Measurements from ENCODE around the gene IL1RAPL1.
A peak's percentile ranks its signal among the peaks of the same experiment; 100 is the strongest.

IL1RAPL1 gene

DNA sequence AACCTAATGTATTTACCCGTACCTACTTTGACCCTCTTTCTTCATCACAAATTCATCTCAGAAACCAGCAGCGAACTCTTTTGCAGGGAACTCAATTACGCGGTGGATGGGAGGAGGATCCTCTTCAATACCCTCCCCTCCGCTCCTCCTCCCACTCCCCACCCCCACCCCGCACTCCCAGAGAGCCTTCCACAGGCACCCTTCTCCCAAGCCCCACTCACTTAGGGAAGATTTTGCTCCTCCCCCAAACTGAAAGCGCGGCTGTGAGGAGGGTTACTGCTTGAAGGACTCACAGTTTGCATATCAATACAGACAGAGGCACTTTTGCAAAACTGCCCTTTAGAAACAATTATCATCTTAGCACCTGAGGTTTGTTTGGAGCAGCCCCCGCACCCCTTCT, 960 bp upstream of the IL1RAPL1 start:
- Histone ChIP-seq H3K4me3 (ENCODE audit: low read depth, low read length) (peak overlapping the region; percentile 73), H3K36me3 (ENCODE audit: control insufficient read depth, insufficient read depth, low read length) (no peaks in the 10 kb centered on the region), H3K9me3 (ENCODE audit: control insufficient read depth, insufficient read depth, low read length) (no peaks in the 10 kb centered on the region), H3K9ac (ENCODE audit: low read depth, low read length) (no peak overlapping the region), H3K4me1 (ENCODE audit: control insufficient read depth, insufficient read depth, low read length) (peaks cover 18% of the 10 kb centered on the region), H3K27me3 (ENCODE audit: control insufficient read depth, insufficient read depth, low read length) (peaks cover 23% of the 10 kb centered on the region)

DNA sequence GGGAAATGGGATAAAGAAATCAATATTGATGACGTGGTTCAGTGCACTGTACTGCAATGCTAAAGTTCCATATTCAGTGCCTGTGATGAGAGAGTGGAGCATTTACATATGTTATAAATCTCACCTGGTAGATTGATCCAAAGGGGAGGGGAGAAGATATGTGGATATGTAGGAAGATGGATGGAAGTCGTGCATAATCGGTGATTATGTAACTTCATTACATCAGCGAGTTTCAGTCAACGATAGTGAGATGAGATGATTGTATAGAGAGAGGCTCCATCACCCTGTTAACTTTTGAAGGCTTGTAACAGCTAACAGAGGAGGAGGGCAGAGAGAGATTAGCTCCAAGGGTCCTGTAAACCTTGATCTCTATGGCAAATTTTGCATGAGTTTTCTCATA, 1.8 kb downstream of the IL1RAPL1 start:
- Histone ChIP-seq H3K36me3 (ENCODE audit: control insufficient read depth, insufficient read depth, low read length) (no peaks in the 10 kb centered on the region), H3K9me3 (ENCODE audit: control insufficient read depth, insufficient read depth, low read length) (no peaks in the 10 kb centered on the region), H3K9ac (ENCODE audit: low read depth, low read length) (no peak overlapping the region), H3K27me3 (ENCODE audit: control insufficient read depth, insufficient read depth, low read length) (peaks cover 23% of the 10 kb centered on the region), H3K4me3 (ENCODE audit: low read depth, low read length) (peak overlapping the region; percentile 73), H3K4me1 (ENCODE audit: control insufficient read depth, insufficient read depth, low read length) (peaks cover 18% of the 10 kb centered on the region)

DNA sequence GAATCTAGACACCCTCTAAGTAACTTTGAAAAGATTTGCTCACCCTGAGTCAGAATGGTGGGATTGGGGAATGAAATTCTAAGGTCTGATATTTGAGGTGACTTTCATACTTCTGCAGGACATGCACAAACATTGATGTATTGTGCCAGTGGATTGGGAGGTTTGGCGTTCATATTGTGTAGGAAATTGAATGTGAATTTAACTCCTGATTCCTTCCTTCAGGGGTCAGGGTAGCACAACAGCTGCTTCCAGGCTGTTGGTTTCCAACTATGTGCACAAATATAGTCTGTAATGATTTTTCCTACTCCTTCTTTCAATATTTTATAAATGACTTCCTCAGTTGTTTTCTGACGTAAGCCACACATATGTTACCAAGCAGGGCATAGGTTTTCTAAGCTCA, 3.1 kb downstream of the IL1RAPL1 start:
- Histone ChIP-seq H3K36me3 (ENCODE audit: control insufficient read depth, insufficient read depth, low read length) (no peaks in the 10 kb centered on the region), H3K4me1 (ENCODE audit: control insufficient read depth, insufficient read depth, low read length) (peaks cover 5% of the 10 kb centered on the region), H3K9me3 (ENCODE audit: control insufficient read depth, insufficient read depth, low read length) (no peaks in the 10 kb centered on the region), H3K4me3 (ENCODE audit: low read depth, low read length) (no peak overlapping the region), H3K9ac (ENCODE audit: low read depth, low read length) (no peak overlapping the region), H3K27me3 (ENCODE audit: control insufficient read depth, insufficient read depth, low read length) (peaks cover 17% of the 10 kb centered on the region)

DNA sequence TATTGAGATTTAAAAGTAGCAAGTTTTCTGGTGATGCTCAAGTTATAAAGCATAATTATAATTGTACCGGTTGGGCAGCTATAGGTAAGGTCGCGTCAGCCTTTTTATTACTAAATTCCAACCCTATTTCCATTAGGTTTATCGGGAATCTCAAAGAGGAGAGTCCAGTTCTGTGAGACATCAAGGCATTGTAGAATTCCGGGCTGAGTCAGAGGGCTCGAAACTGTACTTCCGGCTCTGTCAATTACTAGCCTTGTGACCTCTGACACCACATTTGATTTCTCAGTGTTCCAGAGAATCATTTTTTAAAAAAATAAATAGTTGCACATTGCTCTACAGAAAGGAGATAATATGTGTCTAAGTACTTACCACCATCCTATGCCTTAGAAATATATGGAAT, 4.3 kb downstream of the IL1RAPL1 start:
- Histone ChIP-seq H3K27me3 (ENCODE audit: control insufficient read depth, insufficient read depth, low read length) (peaks cover 17% of the 10 kb centered on the region), H3K9me3 (ENCODE audit: control insufficient read depth, insufficient read depth, low read length) (no peaks in the 10 kb centered on the region), H3K9ac (ENCODE audit: low read depth, low read length) (no peak overlapping the region), H3K4me3 (ENCODE audit: low read depth, low read length) (no peak overlapping the region), H3K4me1 (ENCODE audit: control insufficient read depth, insufficient read depth, low read length) (peaks cover 7% of the 10 kb centered on the region), H3K36me3 (ENCODE audit: control insufficient read depth, insufficient read depth, low read length) (no peaks in the 10 kb centered on the region)

DNA sequence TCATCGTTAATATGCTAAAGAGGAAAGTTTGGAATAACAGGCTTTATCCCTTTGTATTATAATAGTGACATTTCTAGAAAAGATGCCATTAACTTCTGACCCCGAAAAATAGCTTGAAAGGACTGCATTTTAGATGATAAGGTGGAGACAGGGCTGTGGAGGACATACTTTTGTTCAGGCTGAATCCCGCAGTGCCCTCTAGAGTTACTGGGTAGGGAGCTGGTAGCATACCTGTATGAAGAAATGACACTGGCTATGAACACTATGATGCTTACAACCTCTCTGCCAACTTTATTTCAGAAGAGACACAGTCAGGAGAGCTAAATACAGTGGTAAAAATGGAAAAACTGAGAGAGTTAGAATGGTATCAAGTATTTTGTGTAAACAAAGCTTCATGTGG, 8.1 kb downstream of the IL1RAPL1 start:
- Histone ChIP-seq H3K36me3 (ENCODE audit: control insufficient read depth, insufficient read depth, low read length) (no peaks in the 10 kb centered on the region), H3K9me3 (ENCODE audit: control insufficient read depth, insufficient read depth, low read length) (no peaks in the 10 kb centered on the region), H3K27me3 (ENCODE audit: control insufficient read depth, insufficient read depth, low read length) (peaks cover 1% of the 10 kb centered on the region), H3K4me1 (ENCODE audit: control insufficient read depth, insufficient read depth, low read length) (peaks cover 4% of the 10 kb centered on the region), H3K4me3 (ENCODE audit: low read depth, low read length) (no peak overlapping the region), H3K9ac (ENCODE audit: low read depth, low read length) (no peak overlapping the region)

DNA sequence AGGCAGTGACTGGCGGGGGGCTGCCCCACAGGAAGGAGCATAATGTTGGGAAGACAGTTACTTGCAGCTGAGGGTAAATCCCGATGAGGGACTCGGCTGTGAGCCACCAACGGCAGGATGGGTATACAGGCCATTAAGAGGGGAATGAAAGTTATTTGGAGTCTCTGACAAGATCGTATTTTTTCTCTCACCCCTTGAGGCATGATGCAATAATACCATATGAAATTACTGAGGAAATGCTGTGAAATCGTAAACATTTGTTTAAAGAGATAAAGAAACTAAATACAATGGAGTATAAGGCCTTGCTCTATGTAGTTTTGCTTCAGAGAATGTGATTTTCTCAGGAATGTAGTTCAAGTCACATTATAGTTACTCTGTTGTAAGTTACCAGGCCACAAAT, 12.7 kb downstream of the IL1RAPL1 start:
- Histone ChIP-seq H3K9ac (ENCODE audit: low read depth, low read length) (no peak overlapping the region), H3K9me3 (ENCODE audit: control insufficient read depth, insufficient read depth, low read length) (no peaks in the 10 kb centered on the region), H3K4me1 (ENCODE audit: control insufficient read depth, insufficient read depth, low read length) (peaks cover 4% of the 10 kb centered on the region), H3K36me3 (ENCODE audit: control insufficient read depth, insufficient read depth, low read length) (no peaks in the 10 kb centered on the region), H3K4me3 (ENCODE audit: low read depth, low read length) (no peak overlapping the region), H3K27me3 (ENCODE audit: control insufficient read depth, insufficient read depth, low read length) (no peaks in the 10 kb centered on the region)

DNA sequence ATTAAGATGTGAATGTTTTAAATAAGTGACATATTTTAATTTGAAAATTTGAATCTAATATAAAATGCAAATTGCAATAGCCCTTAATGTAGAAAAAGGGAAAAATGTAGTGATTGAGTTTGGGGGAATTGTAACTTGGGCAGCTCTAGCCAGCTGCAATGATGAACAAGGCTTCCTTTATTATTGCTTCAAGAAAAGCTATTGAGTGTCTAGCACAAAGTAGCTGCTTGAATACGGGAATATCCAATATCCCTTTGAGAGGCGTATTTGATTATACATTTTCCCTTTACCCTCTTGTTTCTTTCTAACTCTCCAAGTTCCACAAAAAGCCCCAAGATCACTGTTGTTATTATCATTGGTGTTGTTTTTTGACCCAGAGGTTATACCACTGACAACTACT, 21.8 kb downstream of the IL1RAPL1 start:
- no peaks in the 10 kb centered on the region for H3K36me3 ChIP-seq (ENCODE audit: control insufficient read depth, insufficient read depth, low read length)
- H3K9me3 ChIP-seq (ENCODE audit: control insufficient read depth, insufficient read depth, low read length), result no peaks in the 10 kb centered on the region
- H3K9ac ChIP-seq (ENCODE audit: low read depth, low read length), result no peak overlapping the region
- H3K27me3 ChIP-seq (ENCODE audit: control insufficient read depth, insufficient read depth, low read length), result no peaks in the 10 kb centered on the region
- H3K4me3 ChIP-seq (ENCODE audit: low read depth, low read length), result no peak overlapping the region
- H3K4me1 ChIP-seq (ENCODE audit: control insufficient read depth, insufficient read depth, low read length), result no peaks in the 10 kb centered on the region

DNA sequence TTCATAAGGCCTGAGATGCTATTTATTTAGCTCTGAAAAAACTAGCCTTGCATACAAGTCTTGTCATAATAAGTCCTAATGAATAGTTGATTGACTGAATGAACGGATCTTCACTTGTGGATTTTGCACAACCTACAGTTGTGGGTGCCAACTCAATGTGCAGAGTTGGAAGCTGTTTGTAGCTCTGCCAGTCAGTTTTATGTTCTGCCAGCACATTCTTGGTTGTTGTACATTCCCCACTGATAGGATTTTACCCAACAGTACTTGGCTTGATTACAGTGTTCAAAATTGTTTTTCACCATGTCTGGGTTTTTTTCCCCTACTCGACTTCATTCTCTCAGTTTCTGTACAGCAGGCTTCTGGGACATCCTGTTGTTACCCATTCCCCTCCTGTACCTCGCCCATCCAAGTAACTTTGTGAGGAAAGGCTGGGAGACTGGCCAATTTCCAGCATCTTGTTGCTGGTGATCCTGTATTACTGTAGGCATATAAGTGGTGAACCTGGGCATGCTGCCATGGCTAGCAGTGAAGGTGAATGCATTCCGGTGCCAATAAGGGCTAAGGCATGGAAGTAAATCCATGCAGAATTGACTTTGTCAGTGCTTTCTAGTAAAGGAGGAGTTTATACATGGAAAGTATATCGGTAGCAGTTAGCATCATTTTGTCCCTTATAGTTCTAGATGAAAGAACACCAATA, 22.8 kb downstream of the IL1RAPL1 start:
- H3K27me3 ChIP-seq (ENCODE audit: control insufficient read depth, insufficient read depth, low read length), result no peaks in the 10 kb centered on the region
- H3K9me3 ChIP-seq (ENCODE audit: control insufficient read depth, insufficient read depth, low read length), result no peaks in the 10 kb centered on the region
- no peak overlapping the region for H3K4me3 ChIP-seq (ENCODE audit: low read depth, low read length)
- H3K9ac ChIP-seq (ENCODE audit: low read depth, low read length), result no peak overlapping the region
- no peaks in the 10 kb centered on the region for H3K36me3 ChIP-seq (ENCODE audit: control insufficient read depth, insufficient read depth, low read length)
- H3K4me1 ChIP-seq (ENCODE audit: control insufficient read depth, insufficient read depth, low read length), result no peaks in the 10 kb centered on the region

DNA sequence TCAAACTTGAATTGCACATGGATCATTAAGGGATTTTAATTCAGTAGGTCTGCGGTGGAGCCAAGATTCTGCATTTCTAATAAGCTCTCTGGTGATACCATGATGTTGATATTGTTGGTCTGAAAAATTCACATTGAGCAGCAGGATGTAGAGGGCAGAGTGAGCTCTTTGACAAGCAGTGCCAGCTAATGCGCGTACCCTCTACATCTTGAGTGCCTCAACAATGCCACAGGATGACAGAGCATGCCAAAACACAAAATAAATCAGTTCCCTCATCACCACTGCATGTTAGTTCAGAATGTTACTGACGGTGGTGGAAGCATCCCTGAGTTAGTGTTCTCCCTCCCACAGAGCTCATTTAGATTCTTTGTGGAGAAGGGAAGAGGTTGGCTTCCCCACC, 23.5 kb downstream of the IL1RAPL1 start:
- Histone ChIP-seq H3K4me3 (ENCODE audit: low read depth, low read length) (no peak overlapping the region), H3K9ac (ENCODE audit: low read depth, low read length) (no peak overlapping the region), H3K36me3 (ENCODE audit: control insufficient read depth, insufficient read depth, low read length) (no peaks in the 10 kb centered on the region), H3K9me3 (ENCODE audit: control insufficient read depth, insufficient read depth, low read length) (no peaks in the 10 kb centered on the region), H3K4me1 (ENCODE audit: control insufficient read depth, insufficient read depth, low read length) (no peaks in the 10 kb centered on the region), H3K27me3 (ENCODE audit: control insufficient read depth, insufficient read depth, low read length) (no peaks in the 10 kb centered on the region)

DNA sequence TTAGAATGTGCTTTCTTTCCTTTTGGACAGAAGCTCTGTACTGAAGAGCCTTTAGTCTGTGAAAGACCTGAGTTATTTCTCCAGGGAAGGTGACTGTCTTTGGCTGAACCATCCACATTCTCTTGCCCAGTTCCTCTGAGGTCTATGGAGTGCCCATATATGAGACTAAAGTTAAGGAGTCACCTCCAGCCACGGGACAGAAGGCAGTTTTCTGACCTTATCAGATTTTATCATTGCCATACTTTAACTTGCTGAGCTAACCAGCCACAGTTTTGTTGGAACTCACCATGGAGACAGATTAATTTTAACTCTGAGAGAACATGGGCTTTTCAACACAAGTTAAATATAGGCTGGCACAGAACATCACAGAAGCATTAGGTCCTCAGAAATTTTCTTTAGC, 26.3 kb downstream of the IL1RAPL1 start:
- Histone ChIP-seq H3K36me3 (ENCODE audit: control insufficient read depth, insufficient read depth, low read length) (no peaks in the 10 kb centered on the region), H3K9me3 (ENCODE audit: control insufficient read depth, insufficient read depth, low read length) (no peaks in the 10 kb centered on the region), H3K9ac (ENCODE audit: low read depth, low read length) (no peak overlapping the region), H3K4me3 (ENCODE audit: low read depth, low read length) (no peak overlapping the region), H3K4me1 (ENCODE audit: control insufficient read depth, insufficient read depth, low read length) (no peaks in the 10 kb centered on the region), H3K27me3 (ENCODE audit: control insufficient read depth, insufficient read depth, low read length) (no peaks in the 10 kb centered on the region)

DNA sequence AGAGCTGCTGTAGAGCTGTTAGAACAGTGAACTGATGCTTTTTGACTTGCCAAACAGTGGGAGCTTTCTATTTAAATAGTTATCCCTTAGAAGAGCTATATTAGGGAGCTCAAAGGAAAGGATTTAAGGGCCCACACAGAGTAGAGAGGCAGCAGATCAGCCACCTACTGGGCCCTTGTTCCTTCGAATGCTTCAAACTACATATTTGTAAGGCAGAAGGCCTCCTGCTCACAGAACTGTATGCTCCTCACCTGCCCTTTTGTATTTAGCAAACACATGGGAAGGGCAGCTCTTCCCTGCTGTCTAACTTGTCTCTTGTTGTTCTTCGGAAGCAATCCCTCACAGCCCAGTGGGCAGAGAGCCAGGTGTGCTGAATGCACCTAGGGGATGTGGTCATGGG, 38.0 kb downstream of the IL1RAPL1 start:
- Histone ChIP-seq H3K36me3 (ENCODE audit: control insufficient read depth, insufficient read depth, low read length) (no peaks in the 10 kb centered on the region), H3K27me3 (ENCODE audit: control insufficient read depth, insufficient read depth, low read length) (peaks cover 89% of the 10 kb centered on the region), H3K4me1 (ENCODE audit: control insufficient read depth, insufficient read depth, low read length) (peaks cover 9% of the 10 kb centered on the region), H3K9me3 (ENCODE audit: control insufficient read depth, insufficient read depth, low read length) (no peaks in the 10 kb centered on the region), H3K9ac (ENCODE audit: low read depth, low read length) (no peak overlapping the region), H3K4me3 (ENCODE audit: low read depth, low read length) (no peak overlapping the region)

DNA sequence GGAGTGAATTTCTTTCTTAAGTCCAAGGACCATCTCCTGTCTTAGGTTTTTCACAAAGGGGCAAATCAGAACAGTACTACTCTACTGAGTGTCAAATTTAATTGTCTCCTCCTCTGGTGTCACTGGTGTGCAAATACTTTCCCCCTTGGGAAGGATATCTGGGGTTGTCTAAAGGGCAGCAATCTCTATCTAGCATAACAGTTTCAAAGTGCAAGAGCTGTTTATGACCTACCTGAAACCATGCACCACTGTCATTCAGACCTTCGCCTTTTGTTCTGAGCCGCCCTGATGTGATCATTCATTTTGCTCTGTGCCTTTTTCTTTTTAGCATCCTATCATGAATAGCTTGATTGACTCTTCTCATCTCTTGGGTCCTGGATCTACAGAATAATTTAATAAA, 39.3 kb downstream of the IL1RAPL1 start:
- Histone ChIP-seq H3K9ac (ENCODE audit: low read depth, low read length) (no peak overlapping the region), H3K36me3 (ENCODE audit: control insufficient read depth, insufficient read depth, low read length) (no peaks in the 10 kb centered on the region), H3K4me3 (ENCODE audit: low read depth, low read length) (no peak overlapping the region), H3K9me3 (ENCODE audit: control insufficient read depth, insufficient read depth, low read length) (no peaks in the 10 kb centered on the region), H3K4me1 (ENCODE audit: control insufficient read depth, insufficient read depth, low read length) (peaks cover 9% of the 10 kb centered on the region), H3K27me3 (ENCODE audit: control insufficient read depth, insufficient read depth, low read length) (peaks cover 81% of the 10 kb centered on the region)
